Embryonic facial prominence (tissue), 1 donor: ENCODE measurements around the gene SLC9A9.

Source experiments
- DNase-seq: peaks from one replicate; pipeline ENCODE4 v3.0.0-alpha.2; 2016; ENCODE audit errors: extremely low spot score

The SLC9A9 gene

GRCh38 chr3:143358155-143358792, 490.0 kb downstream of the SLC9A9 start:
- DNase-seq: no peak

DNA sequence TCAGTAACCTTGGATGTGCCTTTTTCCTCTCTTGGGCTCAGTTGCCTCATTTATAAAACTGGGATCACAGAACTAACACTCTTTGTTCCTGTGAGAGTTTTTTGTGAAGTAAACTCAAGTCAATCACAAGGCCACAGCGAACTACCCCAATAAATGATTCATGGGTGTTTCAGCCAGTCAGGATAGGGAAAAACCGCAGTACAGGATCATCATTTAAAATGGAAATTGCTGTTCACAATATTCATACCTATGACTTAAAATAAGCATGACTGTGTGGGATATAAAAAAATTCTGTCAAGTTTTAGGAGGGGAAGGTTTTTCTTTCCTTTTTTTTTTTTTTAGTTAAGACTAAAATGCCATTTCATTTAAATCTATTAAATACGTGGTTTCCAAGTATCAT, 490.6 kb downstream of the SLC9A9 start:
- no peak for DNase-seq

- DNase-seq: no peak
Measured at GRCh38 chr3:143356839-143357238, 491.4 kb downstream of the SLC9A9 start.

- DNase-seq: no peak
Measured at GRCh38 chr3:143354342-143354741, 493.9 kb downstream of the SLC9A9 start.

DNA sequence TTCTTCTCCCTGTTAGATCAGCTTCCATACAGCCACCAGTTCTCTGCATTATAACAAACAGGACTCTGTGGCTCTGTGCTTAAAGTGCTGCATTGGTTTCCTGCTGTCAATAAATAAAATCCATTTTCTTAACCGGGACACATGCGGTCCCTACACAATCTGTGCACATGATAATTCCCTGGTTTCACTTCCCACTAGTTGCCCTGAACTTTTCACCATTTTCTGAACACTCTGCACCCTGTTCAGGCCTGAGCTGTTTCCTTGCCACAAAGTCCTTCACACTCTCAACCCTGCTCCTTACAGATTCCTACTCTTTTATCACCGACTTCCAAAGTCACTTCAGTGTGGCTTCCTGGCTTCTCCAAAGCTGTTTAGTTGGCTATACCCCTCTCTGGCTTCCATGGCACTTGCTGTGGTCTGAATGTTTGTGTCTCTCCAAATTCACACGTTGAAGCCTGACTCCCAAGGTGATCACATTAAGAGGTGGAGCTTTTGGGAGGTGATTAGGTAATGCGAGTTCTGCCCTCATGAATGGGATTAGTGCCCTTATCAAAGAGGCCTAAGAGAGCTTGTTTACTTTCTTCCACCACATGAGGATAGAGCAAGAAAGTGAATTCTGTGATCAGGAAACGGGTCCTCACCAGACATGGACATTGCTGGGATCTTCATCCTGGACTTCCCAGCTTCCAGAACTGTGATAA, 495.3 kb downstream of the SLC9A9 start:
- no peak for DNase-seq

GRCh38 chr3:143351895-143352608, 496.2 kb downstream of the SLC9A9 start:
- DNase-seq: no peak

DNA sequence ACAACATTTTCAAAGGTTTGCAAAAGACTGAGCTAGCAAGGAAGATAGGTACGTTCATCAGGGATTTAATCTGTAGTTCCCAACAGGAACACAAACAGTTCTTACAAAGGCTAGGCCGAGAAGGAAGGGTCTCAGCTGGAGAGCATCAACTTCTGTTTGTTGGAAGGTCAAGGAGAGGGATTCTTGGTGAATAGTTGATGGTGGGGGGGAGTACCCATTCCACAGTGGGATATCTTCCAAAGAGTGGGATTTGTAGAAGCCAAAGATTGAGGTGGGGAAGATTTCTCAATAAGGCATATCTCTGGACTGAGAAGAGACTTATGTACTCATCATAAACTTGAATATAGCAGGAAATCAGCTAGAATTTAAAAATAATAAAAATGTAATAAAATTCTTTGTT, 496.9 kb downstream of the SLC9A9 start:
- no peak for DNase-seq

GRCh38 chr3:143349455-143349854, 498.8 kb downstream of the SLC9A9 start:
- DNase-seq: no peak

DNA sequence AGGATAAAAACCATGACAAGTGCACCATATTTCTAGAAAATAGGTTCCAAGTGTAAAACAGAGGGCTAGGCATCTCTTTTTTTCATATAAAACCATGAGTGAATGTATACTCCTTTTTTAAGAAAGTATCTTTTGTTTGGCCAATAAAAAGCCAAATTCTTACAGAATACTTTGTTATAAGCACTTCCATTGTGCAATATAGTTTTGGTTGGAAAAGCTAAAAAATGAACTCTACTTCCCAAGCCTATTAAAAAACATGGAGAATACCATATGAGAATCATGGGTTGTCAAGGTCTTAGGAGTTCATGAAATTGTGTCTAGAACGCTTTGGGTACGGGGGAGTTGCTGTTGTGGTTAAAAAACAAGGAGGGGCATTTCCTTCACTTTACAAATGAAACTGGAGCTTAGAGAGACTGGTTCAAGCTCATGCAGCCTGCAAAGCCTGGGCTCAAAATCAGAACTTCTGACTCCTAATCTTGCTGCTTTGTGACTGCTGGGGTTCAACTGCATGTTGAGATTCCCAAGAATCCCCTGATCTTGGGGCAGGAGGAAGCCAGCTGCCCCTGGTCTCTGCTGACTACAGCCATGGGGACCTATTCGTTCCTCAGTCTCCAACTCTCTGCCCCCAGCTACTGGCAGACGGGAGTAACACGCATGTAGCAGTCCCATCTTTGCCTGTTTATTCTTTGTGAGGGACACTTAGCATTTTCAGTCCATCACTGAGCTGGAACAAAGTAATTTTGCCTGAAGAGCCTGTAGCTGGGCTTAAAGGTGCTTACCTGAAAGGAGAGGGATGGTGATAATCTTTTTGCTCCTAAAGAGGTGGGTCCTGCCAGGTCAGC, 499.6 kb downstream of the SLC9A9 start:
- no peak for DNase-seq

DNA sequence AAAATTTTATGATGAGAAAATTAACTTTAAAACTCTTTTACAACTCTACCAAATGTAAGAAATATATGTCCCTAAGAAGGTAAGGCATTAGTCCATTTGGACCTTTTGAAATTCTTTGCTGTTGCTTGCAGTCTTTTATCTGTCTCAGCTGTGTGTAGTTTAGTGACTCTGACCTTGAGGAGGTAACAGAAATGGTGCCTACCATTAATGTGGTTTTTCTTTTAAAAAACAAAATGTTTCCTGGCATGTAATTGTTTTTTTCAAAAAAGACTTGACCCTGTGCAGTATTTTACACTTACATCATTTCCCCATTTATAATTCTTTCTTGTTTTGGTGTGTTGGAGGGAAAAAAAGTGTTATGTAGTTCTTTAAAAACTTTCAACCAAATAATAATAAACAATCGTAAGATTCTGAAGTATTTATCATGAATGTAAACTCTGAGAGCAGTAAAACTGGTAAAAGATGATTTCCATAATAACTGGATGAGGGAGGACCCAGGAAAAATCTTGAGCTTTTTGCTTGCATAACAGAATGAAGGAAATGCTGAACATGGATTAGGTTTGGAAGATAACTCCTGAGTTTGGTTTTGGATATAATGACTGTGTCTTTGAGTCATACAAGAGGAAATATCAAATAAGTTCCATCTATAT, 503.6 kb downstream of the SLC9A9 start:
- DNase-seq: no peak

DNA sequence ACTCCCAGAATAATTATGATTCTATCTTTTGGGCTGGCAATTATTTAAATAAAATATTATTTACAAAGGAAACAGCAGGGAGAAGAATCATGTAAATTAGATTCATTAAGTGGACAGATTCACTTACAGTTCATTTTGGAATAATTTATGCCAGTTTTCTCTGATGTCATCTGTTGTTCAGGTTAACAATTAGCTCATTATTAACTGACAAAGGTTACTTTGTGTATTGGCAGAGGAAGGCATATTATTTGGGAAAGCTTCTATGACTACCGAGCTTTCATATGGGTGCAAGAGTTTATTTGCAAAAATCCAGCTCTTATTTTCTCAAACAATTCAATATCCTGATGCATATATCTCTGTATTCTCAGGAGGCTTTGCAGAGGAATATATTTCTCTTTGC, 504.3 kb downstream of the SLC9A9 start:
- no peak for DNase-seq

DNA sequence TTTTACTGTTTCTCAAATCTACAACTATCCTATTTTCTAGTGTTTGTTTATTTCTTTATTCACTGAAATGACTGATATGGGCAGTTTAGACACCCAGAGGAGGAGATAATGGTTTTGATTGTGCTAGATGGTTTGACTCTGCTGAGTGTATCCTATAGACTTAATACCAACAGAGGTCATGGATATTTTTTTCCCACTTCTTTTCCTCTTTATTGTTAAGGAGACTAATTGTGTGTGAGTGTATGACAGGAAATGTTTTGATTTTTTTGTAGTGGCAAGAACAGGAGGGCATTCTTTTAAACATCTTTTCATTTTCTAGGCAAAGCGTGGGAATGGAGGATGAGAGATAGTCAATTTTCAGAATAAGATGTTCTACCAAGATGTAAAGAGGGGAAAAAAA, 505.2 kb downstream of the SLC9A9 start:
- no peak for DNase-seq

DNA sequence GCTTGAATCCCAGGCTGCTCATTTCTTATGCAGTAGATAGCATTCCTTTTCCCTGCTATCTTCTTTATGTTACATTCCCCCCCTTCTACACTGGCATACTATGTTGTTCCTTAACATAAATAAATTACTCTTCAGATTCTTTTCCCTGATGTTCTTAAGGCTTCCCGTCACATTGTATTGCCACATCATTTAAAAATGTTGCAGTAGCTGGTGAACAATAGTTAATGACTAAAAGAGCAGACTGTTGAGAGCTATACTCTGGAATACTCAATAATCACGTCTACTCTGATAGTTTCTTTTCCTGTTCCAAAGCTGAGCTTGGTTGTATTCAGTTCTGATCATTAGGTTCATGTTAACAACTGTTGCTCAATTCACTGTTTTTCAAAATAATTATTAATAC, 508.8 kb downstream of the SLC9A9 start:
- DNase-seq: no peak

GRCh38 chr3:143337387-143337786, 510.9 kb downstream of the SLC9A9 start:
- DNase-seq: no peak

GRCh38 chr3:143334231-143334630, 514.0 kb downstream of the SLC9A9 start:
- no peak for DNase-seq

DNA sequence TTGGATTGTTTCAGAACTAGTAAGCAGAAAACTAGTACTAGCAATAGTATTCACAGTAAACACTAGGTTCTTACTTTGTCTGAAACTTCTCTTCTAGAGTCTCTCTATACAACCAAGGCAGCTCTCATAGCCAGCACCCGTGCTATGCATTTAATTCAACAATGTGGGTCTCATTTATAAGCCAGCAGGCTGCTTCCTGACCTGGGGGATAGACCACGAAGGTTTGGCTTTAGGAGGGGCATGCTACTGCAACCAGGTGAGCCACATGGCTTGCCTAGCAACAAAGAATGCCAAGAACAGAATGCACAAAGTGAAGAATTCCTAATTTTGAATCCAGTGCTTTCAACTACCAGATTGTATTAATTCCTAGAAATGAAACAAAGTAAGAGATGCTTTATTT, 514.9 kb downstream of the SLC9A9 start:
- no peak for DNase-seq

DNA sequence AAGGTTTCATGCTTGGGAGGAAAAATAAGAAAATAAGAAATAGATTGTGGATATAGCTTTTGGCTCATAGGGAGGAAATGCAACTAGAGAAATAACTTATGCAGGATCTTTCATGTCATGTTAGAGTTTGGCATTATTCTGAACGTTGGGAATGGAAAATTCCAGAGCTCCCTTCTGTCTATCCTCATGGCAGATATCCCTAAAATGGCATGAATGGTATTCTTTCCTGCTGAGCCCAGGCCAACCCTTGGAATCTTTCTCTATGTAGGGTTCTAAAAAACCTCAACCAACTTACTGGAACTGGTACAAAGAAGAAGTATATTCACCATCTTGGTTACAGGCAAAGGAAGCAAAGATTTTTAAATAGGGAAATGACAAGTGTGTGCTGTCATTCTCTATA, 516.2 kb downstream of the SLC9A9 start:
- DNase-seq: no peak

- DNase-seq: no peak
Measured at GRCh38 chr3:143331350-143331749, 516.9 kb downstream of the SLC9A9 start.

- no peak for DNase-seq
Measured at GRCh38 chr3:143330296-143330868, 517.9 kb downstream of the SLC9A9 start.

DNA sequence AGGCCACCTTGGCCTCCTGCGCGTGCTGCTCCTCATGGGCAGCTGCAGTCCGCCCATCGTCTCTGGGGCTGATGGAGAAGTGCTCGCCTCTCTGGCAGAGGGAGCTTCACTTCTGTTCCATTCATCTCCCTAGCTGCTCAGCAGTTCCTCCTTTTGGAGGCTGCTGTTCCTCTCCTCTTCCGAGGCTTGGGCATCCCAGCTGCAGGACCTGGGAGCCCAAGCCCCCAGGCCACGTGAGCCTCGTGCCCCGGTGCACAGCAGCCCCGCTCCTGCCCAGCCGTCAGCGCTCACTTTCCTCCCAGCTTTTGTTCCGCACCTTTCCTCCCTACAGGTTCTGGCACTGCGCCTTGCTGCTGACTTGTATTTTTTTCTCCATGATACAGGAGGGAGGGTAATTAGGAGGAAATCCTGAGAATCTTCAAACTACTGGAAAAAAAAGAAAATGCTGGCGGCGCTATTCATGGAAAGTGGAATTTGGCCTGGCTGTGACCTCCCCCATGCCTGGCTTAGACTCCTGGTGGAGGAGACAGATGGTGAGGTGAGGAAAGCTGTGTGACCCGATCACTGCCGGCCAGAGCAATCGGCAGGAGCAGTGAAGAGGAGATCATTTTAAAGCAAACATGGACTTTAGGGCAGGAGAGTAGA, 518.6 kb downstream of the SLC9A9 start:
- no peak for DNase-seq

DNA sequence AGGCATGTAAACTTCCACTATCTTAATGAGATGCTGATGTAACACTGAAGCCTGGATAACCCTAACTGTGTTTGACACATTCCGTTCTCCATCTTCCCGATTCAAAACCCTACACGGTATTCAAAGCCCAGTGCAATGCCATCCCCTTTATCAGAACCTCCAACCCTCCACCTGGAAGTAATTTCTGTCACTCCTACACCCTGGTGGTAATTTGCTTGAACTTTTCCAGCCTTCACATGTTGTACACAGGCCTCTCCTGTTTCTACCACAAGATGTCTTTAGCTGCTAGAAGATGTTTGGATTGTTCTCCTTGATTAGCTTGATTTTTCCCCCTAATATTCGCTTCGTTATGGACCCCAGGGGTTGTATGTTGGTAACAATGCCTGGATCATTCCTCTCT, 519.8 kb downstream of the SLC9A9 start:
- no peak for DNase-seq
